GM12892 (cell line): ENCODE results near the gene ATP8B4.

ENCODE experiments used
- POLR2A ChIP-seq: IDR thresholded peaks from 2 replicates; pipeline ENCODE4 v1.6.1; 2011; ENCODE audit warnings: low read depth, low read length, control low read depth
- POLR2AphosphoS5 ChIP-seq: IDR thresholded peaks from 2 replicates; pipeline ENCODE4 v1.6.1; 2011; ENCODE audit warnings: low read depth, low read length, control low read depth
- TAF1 ChIP-seq: IDR thresholded peaks from 2 replicates; pipeline ENCODE4 v1.6.1; 2011; ENCODE audit warnings: low read depth, mild to moderate bottlenecking, control low read depth, low read length, borderline replicate concordance

GRCh38 chr15:50059203-50059772 is 59.7 kb downstream of the ATP8B4 start:
- no peak for TF ChIP-seq POLR2AphosphoS5
- TF ChIP-seq TAF1 = no peak
- TF ChIP-seq POLR2A = no peak
